ENCODE results near the gene ASB11. TPM values are rescaled to one million over a fixed set of nuclear protein-coding genes. Genes with fewer than 3 reads are reported as not detected.
A peak's percentile ranks its signal among the peaks of the same experiment; 100 is the strongest.

ASB11 gene
- total and polyA plus RNA-seq, 7 donors: 0.16 to 0.60 TPM; not detected in 5

- Histone ChIP-seq H3K9me3 (no peaks in the 10 kb centered on the region), H3K27ac (no peak overlapping the region), H3K27me3 (no peaks in the 10 kb centered on the region), H3K36me3 (no peaks in the 10 kb centered on the region), H3K4me3 (no peak overlapping the region), H3K4me1 (no peaks in the 10 kb centered on the region)
- WGBS, 2 donors: 18 to 29% methylated on average over 2 of the region's 2 CpGs
- DNase-seq: no peak
- TF ChIP-seq CTCF (IDR thresholded peaks at IDR 0.05): peak in 3 of 4 experiments; percentile 12 to 48 (median 26)
- TF ChIP-seq EP300 (IDR thresholded peaks at IDR 0.05): no peak
- intact Hi-C loops (cut with DNase I): loop anchor here (1.0 to 5.0 kb wide), 2 partner anchors 119 to 218 kb away; no protein-coding TSS in a partner anchor
These were observed 33.6 kb upstream of the ASB11 start for GRCh38 chrX:15349046-15349445.

- intact Hi-C loops (cut with DNase I): loop anchor here (5.0 kb wide), 1 partner anchor 221 kb away; no protein-coding TSS in a partner anchor
- DNase-seq: no peak
- Histone ChIP-seq H3K4me1 (no peaks in the 10 kb centered on the region), H3K27me3 (no peaks in the 10 kb centered on the region), H3K9me3 (no peaks in the 10 kb centered on the region), H3K36me3 (no peaks in the 10 kb centered on the region), H3K4me3 (no peak overlapping the region), H3K27ac (no peak overlapping the region)
- 83 to 84% methylated on average over 3 of the region's 3 CpGs for WGBS, 2 donors
- TF ChIP-seq EP300 (IDR thresholded peaks at IDR 0.05): no peak
- no peak for TF ChIP-seq CTCF (IDR thresholded peaks at IDR 0.05)
- TF ChIP-seq POLR2A (IDR thresholded peaks at IDR 0.05): no peak
- no peak for TF ChIP-seq POLR2AphosphoS5 (IDR thresholded peaks at IDR 0.05)
These were observed 30.5 kb upstream of the ASB11 start for GRCh38 chrX:15345976-15346375.

- intact Hi-C loops (cut with DNase I): no loop called here
- no peaks in the 10 kb centered on the region for H3K4me1 ChIP-seq
- no peaks in the 10 kb centered on the region for H3K27me3 ChIP-seq
- DNase-seq: no peak
- TF ChIP-seq EP300 (IDR thresholded peaks at IDR 0.05) (no peak), POLR2AphosphoS5 (IDR thresholded peaks at IDR 0.05) (no peak), POLR2A (IDR thresholded peaks at IDR 0.05) (no peak), CTCF (IDR thresholded peaks at IDR 0.05) (no peak)
- no peaks in the 10 kb centered on the region for H3K36me3 ChIP-seq
- H3K4me3 ChIP-seq: no peak overlapping the region
- no peaks in the 10 kb centered on the region for H3K9me3 ChIP-seq
- no peak overlapping the region for H3K27ac ChIP-seq
These were observed 28.7 kb upstream of the ASB11 start for GRCh38 chrX:15344106-15344505.

GRCh38 chrX:15343075-15343476 is 27.6 kb upstream of the ASB11 start:
- Histone ChIP-seq H3K27me3 (no peaks in the 10 kb centered on the region), H3K36me3 (no peaks in the 10 kb centered on the region), H3K4me1 (no peaks in the 10 kb centered on the region), H3K27ac (no peak overlapping the region), H3K9me3 (no peaks in the 10 kb centered on the region), H3K4me3 (no peak overlapping the region)
- no peak for TF ChIP-seq POLR2A (IDR thresholded peaks at IDR 0.05)
- no peak for TF ChIP-seq POLR2AphosphoS5 (IDR thresholded peaks at IDR 0.05)
- TF ChIP-seq EP300 (IDR thresholded peaks at IDR 0.05): no peak
- no peak for TF ChIP-seq CTCF (IDR thresholded peaks at IDR 0.05)
- 53 to 68% methylated on average over 5 of the region's 5 CpGs for WGBS, 2 donors
- intact Hi-C loops (cut with DNase I): no loop called here
- DNase-seq: no peak

- no peak for TF ChIP-seq EP300 (IDR thresholded peaks at IDR 0.05)
- TF ChIP-seq POLR2A (IDR thresholded peaks at IDR 0.05): no peak
- no peak for TF ChIP-seq POLR2AphosphoS5 (IDR thresholded peaks at IDR 0.05)
- TF ChIP-seq CTCF (IDR thresholded peaks at IDR 0.05): no peak
- no peaks in the 10 kb centered on the region for H3K9me3 ChIP-seq
- H3K36me3 ChIP-seq: no peaks in the 10 kb centered on the region
- intact Hi-C loops (cut with DNase I): no loop called here
- WGBS, 2 donors: 95 to 99% methylated on average over 2 of the region's 2 CpGs
- DNase-seq: no peak
- no peak overlapping the region for H3K27ac ChIP-seq
- H3K4me1 ChIP-seq: no peaks in the 10 kb centered on the region
- H3K27me3 ChIP-seq: no peaks in the 10 kb centered on the region
- H3K4me3 ChIP-seq: no peak overlapping the region
These were observed 25.4 kb upstream of the ASB11 start for GRCh38 chrX:15340867-15341266.
